Aorta (tissue), 5 donors: ENCODE measurements around the gene RPL19. TPM values are rescaled to one million over a fixed set of nuclear protein-coding genes. Genes with fewer than 3 reads are reported as not detected.

ENCODE experiments used
- ATAC-seq: fragments of 200-7000 bp; cut with Tn5 transposase; one replicate; pipeline ENCODE4 v1.9.1; 2022; ENCODE audit warnings: moderate library complexity; ENCODE audit not compliant: low FRiP score
- DNase-seq, 2 donors: peaks; one replicate each; pipeline ENCODE4 v3.0.0-alpha.2; 2020
- H3K27ac ChIP-seq, 2 donors: one replicate each; pipeline ENCODE4 v1.5.1; 2013; ENCODE audit warnings: low read length in 2 of 2, mild to moderate bottlenecking in 2 of 2, moderate library complexity in 2 of 2, control low read depth in 1 of 2, inconsistent platforms in 1 of 2, low read depth in 1 of 2
- H3K27me3 ChIP-seq, 2 donors: one replicate each; pipeline ENCODE4 v1.6.1; 2013; ENCODE audit warnings: control low read depth in 1 of 2, low read length in 1 of 2, mild to moderate bottlenecking in 1 of 2, moderate library complexity in 1 of 2; ENCODE audit not compliant: insufficient read depth in 2 of 2, control insufficient read depth in 1 of 2
- H3K36me3 ChIP-seq, 2 donors: one replicate each; pipeline ENCODE4 v1.6.1; 2013; ENCODE audit warnings: control low read depth in 1 of 2, low read length in 1 of 2, mild to moderate bottlenecking in 1 of 2; ENCODE audit not compliant: insufficient read depth in 2 of 2, control insufficient read depth in 1 of 2
- H3K4me1 ChIP-seq, 2 donors: one replicate each; pipeline ENCODE4 v1.6.1; 2013; ENCODE audit warnings: low read length in 2 of 2, control low read depth in 1 of 2, mild to moderate bottlenecking in 1 of 2, moderate library complexity in 1 of 2; ENCODE audit not compliant: insufficient read depth in 2 of 2, control insufficient read depth in 1 of 2
- H3K4me3 ChIP-seq, 2 donors: one replicate each; pipeline ENCODE4 v1.5.1; 2013; ENCODE audit warnings: low read length in 2 of 2, control low read depth in 1 of 2, mild to moderate bottlenecking in 1 of 2
- H3K9me3 ChIP-seq: one replicate; pipeline ENCODE4 v1.6.1; 2013; ENCODE audit warnings: mild to moderate bottlenecking, low read length; ENCODE audit not compliant: control insufficient read depth
- WGBS, 2 donors: extraction: QIAGEN DNeasy Blood & Tissue Kit; methylation state at CpG; one replicate each; pipeline ENCODE4 v1.1.7; 2013; 5-methylcytosine and 5-hydroxymethylcytosine counted together
- intact Hi-C, 2 donors: fragments of 100-400 bp; cut with DNase I; formaldehyde crosslinking; loops; one replicate each; pipeline versions ENCODE4 v1.14.2 to v1.15.0; 2022
- polyA plus RNA-seq, 2 donors: library from polyadenylated mRNA; stranded (reverse); fragments of 200-250 nt; gene quantifications; one replicate each; pipeline ENCODE4 v1.2.3, GENCODE V29; 2013
- total RNA-seq, 2 donors: library from RNA; stranded (reverse); fragmentation: NEBNext Ultra II Directional; extraction: Animal tissue kit (Norgen Biotek cat#: 25700); gene quantifications; one replicate each; pipeline ENCODE4 v1.2.1, GENCODE V29; 2021
- donor health status: healthy with polysubstance abuse.
- donor health status: Bipolar disorder and iron deficiency.
- donor health status: DM: no; HTN: no; CAD: no.
- donor health status: DM: no; HTN: no; CAD: no.
- donor health status: DM: yes; HTN: yes; CAD: no.

RPL19 gene
- total and polyA plus RNA-seq, 4 donors, result 1,206 to 3,759 (median 2,107) TPM

GRCh38 chr17:39222866-39223834 is 23.1 kb downstream of the RPL19 start:
- peak overlapping the region; percentile 23 to 62 for H3K27ac ChIP-seq
- 50 to 58% methylated on average over 9 of the region's 9 CpGs for WGBS, 2 donors
- DNase-seq, result peak; percentile 79 to 89
- peaks cover 0 to 2% of the 10 kb centered on the region in 2 donors for H3K4me1 ChIP-seq
- peak; percentile 24 for ATAC-seq
- H3K4me3 ChIP-seq, result no peak overlapping the region
- H3K9me3 ChIP-seq, result no peaks in the 10 kb centered on the region
- H3K27me3 ChIP-seq, result no peaks in the 10 kb centered on the region
- no peaks in the 10 kb centered on the region for H3K36me3 ChIP-seq
- intact Hi-C loops, result no loop called here

DNA sequence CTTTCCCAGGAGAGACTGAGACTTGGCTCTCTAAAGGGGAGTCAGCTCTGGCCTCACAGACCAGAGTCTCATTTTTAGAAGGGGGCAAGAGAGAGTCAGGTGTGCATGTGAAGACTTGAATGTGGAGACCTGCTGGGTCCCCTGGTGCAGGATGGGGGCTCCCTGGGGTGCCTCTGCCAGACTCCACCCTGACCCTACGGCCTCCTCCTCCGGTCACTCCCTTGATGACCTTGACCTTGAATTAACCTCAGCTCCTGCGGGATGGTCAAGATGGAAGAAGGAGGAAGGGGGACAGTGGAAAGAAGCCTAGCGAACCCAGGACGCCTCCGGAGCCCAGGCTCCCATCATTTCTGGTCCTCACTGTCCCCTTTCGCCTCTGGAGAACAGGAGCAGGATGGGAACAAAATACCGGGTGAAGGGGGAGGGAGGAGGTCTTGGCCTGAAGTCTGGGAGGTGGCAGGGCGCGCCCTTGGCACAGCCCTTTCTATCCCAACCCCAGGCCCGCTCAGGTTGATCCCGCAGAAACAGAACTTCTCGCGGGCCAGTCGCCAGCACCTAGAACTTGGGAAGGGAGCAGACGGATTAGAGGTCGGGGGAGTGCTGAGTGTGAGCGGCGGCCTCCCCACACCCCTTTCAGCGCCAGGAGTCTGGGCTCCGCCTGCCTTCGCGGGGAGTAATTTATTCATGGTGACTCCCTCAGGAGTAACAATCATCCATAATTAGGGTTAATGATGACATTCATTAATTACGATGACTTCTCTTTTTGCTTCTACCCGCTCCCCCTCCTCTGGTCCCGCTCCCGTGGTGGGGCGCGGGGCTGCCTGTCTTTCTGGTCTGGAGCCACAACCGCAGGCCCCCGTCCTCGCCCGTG is 24.1 kb downstream of the RPL19 start:
- Histone ChIP-seq H3K9me3 (no peaks in the 10 kb centered on the region), H3K27ac (no peak overlapping the region), H3K27me3 (no peaks in the 10 kb centered on the region), H3K36me3 (no peaks in the 10 kb centered on the region), H3K4me1 (peaks cover 0 to 2% of the 10 kb centered on the region in 2 donors), H3K4me3 (no peak overlapping the region)
- DNase-seq, result no peak
- WGBS, 2 donors, result 89 to 92% methylated on average over 28 to 33 of the region's 33 CpGs
- intact Hi-C loops, result no loop called here
- ATAC-seq, result no peak

DNA sequence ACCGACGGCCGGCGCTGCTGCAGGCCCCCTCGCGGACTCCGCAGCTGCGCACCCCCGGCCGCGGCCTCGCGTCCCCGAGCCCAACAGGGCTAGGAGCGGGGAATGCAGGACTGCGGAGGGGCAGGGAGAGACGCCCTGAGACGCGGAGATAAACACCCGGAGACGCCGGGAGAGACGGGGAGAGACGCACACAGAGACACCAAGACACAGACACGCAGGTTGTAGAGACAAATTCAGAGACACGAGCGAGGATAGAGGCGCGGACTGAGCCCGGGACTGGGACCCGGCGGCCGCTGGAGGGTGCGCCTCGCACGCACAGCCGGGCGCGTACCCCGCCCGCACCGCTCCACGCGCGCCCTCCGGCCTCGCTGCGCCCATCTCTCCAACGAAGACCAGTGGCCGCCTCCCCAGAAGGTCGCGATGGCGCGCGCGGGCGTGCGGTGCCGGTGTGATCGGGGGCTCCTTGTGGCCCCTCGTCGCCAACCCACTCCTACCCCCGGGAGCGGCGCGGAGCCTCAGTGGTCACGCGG is 24.8 kb downstream of the RPL19 start:
- 25 to 28% methylated on average over 61 to 68 of the region's 68 CpGs for WGBS, 2 donors
- intact Hi-C loops, result no loop called here

DNA sequence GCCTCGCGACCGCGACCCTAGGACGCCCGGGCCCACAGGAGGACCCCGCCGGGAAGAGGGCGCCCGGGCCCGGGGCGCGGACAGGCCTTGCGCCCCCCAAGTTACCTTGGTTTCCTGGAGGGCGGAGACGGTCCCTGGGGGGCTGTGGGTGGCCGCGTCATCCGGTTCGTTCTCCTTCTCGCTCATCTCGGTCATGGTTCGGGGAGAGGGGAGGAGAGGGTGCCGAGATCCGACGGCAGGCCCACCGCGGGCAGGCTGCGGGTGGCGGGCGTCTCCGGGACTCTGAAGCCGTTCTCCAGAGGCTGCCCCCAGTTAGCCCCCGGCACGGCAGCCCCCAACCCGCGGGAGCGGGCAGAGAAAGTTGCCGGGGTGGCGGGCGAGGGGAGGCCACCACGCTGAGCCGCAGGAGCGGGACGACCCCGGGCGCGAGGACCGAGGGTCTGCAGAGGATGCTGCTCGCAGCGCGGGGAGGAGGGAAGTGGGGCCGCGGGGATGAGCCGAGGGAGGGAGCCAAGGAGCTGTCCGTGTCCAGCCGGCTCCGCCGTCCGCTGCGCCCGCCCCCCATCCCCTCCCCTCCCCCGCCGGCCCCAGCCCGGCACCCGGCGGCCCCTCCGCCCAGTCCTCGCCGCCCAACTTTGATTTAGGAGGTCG is 25.4 kb downstream of the RPL19 start, which contains the start of gene STAC2:
TSS of gene STAC2 (minus strand) at position 638 of the 651 bp plus-strand sequence. CDS start at position 195, 443 bp downstream.
- WGBS, 2 donors, result 1% methylated on average over 49 to 71 of the region's 71 CpGs
- Histone ChIP-seq H3K4me3 (peak within 1 kb of the TSS; percentile 31 to 46), H3K9me3 (no peaks in the 10 kb centered on the region), H3K27ac (peak within 1 kb of the TSS in 1 of 2 donors; percentile 23), H3K36me3 (no peaks in the 10 kb centered on the region), H3K4me1 (no peaks in the 10 kb centered on the region), H3K27me3 (no peaks in the 10 kb centered on the region)
- intact Hi-C loops, result no loop called here
- peak in 1 of 2 donors; percentile 82 for DNase-seq
- peak; percentile 2 for ATAC-seq

More for the DNA sequence above, 24.8 kb downstream of the RPL19 start:
- H3K27me3 ChIP-seq, result no peaks in the 10 kb centered on the region
- no peaks in the 10 kb centered on the region for H3K9me3 ChIP-seq
- H3K4me1 ChIP-seq, result peaks cover 0 to 2% of the 10 kb centered on the region in 2 donors
- no peaks in the 10 kb centered on the region for H3K36me3 ChIP-seq
- H3K27ac ChIP-seq, result peak overlapping the region in 1 of 2 donors; percentile 23
- H3K4me3 ChIP-seq, result peak overlapping the region; percentile 31 to 46
- DNase-seq (no peak), ATAC-seq (no peak)

DNA sequence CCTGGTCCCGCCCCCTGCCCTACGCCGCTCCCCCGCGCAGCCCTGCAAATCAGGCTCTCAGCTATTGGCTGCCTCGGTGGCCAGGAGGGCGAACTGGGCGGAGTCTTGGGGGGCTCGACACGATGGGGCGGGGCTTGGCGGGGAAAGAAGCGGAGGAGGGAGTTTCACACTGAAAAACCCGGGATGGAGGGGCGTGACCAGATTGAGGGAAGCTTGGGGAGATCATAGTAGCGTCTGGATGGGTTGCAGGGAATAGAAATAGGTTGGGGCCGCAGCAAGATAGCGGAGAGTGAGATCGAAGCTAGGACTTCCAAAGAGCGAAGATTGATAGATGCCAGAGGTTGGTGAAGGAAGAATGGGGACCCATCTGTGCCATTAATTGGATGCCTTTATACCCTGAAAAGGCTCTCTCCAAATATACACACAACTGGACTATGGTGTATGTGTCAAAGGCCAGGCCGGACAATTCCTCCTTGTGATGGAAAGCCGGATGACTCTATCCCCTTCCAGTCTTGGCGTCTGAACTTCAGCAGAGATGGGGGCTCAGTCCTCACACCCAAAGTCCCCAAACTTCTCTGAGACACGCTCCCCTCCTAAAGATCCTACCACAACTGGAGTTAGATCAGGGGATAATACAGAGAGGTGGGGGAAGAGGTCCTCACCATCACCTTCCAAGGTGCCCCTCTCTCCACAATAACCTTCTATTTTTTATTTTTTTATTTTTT is 26.0 kb downstream of the RPL19 start:
- no peaks in the 10 kb centered on the region for H3K36me3 ChIP-seq
- no peaks in the 10 kb centered on the region for H3K4me1 ChIP-seq
- WGBS, 2 donors, result 16 to 17% methylated on average over 24 of the region's 24 CpGs
- ATAC-seq (peak; percentile 85), DNase-seq (peak; percentile 92 to 97)
- H3K9me3 ChIP-seq, result no peaks in the 10 kb centered on the region
- peak overlapping the region; percentile 31 to 46 for H3K4me3 ChIP-seq
- intact Hi-C loops, result no loop called here
- no peaks in the 10 kb centered on the region for H3K27me3 ChIP-seq
- no peak overlapping the region for H3K27ac ChIP-seq

DNA sequence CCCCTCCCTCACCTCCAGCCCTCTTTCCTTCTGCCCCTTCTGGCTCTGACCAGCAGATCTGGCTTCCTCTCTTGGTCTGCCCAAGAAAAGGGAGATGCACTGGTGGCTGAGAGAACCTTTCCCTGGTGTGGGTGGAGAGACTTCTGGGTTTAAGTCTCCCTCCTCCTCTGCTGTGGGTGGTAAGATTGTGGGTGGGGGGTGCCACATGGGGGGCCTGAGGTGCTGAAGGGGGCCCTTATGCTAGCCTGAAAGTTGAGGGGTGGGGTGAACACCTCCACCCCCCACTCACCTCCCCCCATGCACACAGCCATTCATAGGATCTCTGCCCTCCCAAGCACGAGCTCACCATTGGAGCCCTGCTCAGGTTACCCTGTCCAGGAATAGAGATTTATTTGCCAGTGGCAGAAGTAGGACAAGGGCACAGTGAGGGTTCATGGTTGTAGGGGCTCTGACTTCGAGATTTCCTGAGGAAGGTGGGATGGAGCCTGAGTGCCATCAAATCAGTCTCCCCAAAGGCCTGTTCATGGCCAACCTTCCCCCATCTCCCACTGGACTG is 27.4 kb downstream of the RPL19 start:
- 82 to 87% methylated on average over 2 of the region's 2 CpGs for WGBS, 2 donors
- no peak for DNase-seq

DNA sequence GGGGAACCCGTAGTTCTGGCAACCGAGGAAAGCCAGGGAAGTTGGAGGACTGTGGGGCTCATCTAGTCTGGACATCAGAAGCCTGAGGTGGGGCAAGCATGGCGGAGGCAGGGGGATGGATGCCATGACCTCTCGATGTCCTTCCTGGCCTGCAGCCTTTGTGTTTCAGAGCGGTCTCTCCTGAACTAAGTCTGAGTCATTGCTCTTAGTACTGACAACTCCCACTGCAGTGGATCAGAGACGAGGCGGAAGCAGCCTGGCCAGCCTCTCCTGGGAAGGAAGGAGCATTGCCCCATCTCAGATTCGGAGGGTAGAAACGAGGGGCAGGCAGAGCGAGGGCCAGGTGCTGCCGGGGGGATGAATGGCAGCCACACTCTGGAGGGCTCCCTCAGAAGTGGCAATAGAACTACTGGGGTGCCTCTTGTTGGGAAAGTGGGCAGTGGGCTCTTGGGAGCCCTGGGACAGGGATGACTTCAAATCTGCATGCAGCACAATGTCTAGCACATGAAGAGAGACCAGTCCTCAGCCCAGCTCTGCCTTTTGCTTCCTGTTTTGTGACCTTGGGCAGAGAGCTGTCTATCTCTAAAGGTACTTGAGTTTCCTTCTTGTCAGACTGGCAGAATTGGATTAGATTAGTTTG is 29.3 kb downstream of the RPL19 start:
- no peak for DNase-seq
- Histone ChIP-seq H3K27ac (no peak overlapping the region), H3K9me3 (no peaks in the 10 kb centered on the region), H3K4me1 (no peaks in the 10 kb centered on the region), H3K4me3 (no peak overlapping the region), H3K27me3 (no peaks in the 10 kb centered on the region), H3K36me3 (no peaks in the 10 kb centered on the region)
- no peak for ATAC-seq
- intact Hi-C loops, result no loop called here
- WGBS, 2 donors, result 75 to 76% methylated on average over 11 of the region's 11 CpGs

More for the DNA sequence above, 27.4 kb downstream of the RPL19 start:
- Histone ChIP-seq H3K4me1 (no peaks in the 10 kb centered on the region), H3K36me3 (no peaks in the 10 kb centered on the region), H3K9me3 (no peaks in the 10 kb centered on the region), H3K27me3 (no peaks in the 10 kb centered on the region), H3K4me3 (no peak overlapping the region), H3K27ac (no peak overlapping the region)
- intact Hi-C loops, result no loop called here
- ATAC-seq, result no peak
